Measurements from ENCODE around the gene SOX9.
"Not testable (repeated sequence)": the region's sequence is repeated elsewhere in the genome, so short reads cannot be mapped to it uniquely, and the experiment has no call there.

The SOX9 gene

DNA sequence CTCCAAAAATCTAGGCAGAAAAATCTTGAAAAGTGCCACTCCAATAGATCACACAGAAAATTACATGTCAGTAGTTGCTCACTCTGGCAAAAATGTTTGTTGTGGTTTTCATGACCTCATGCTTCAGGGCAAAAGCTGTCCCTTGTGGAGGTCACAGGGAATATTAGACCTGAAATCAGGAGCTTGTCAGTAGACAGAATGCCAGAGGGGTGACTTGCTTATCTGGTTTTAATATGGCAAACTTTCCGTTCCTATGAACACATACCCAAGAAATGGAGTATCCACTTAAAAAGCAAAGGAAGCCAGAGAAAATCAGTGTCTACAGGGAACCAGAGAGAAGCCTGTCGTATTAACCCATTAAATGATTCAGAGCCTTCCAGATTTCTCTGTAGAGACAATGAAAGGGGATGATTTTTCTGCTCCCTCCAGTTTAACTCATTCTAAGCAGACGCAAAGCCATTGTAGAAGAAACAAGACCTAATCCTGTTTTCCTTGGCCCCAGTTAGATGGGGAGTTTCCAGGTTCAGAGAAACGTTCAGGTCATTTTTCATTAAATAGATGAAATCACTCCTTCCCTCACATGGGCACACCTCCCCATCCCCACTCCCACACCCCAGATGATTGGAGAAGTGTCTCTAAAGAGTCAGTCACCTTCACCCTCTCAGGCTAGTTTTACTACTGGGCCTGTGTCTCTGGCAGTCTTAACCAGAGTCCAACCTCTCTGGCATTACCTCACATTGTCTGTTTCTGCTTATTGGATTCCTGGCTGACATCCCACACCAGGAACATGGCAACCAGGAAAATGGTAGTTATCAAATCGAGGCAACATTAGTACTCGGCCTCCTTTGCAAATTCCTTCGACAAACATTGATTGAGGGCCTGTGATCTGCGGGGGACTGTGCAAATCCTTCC lies 6.0 kb downstream of the SOX9 start:
- no peak for DNase-seq

DNA sequence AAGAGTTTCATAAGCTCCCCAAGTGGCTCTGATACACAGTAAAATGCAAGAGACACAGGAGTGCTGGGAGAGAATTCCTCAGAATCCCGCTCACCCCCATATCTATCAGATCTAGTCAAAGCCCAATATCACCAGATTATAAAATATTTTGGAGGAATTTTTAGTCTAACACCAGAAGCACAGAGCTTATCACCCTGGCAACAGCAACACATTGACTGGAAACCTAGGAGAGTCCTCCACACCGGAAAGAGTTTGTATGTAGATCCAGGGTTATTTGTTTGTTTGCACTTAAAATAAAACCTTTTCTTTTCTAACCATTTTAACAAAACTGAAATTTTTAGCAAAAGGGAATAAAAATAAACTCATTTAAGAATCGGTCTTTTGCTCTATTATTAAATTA lies 7.2 kb downstream of the SOX9 start:
- no peak for DNase-seq

DNA sequence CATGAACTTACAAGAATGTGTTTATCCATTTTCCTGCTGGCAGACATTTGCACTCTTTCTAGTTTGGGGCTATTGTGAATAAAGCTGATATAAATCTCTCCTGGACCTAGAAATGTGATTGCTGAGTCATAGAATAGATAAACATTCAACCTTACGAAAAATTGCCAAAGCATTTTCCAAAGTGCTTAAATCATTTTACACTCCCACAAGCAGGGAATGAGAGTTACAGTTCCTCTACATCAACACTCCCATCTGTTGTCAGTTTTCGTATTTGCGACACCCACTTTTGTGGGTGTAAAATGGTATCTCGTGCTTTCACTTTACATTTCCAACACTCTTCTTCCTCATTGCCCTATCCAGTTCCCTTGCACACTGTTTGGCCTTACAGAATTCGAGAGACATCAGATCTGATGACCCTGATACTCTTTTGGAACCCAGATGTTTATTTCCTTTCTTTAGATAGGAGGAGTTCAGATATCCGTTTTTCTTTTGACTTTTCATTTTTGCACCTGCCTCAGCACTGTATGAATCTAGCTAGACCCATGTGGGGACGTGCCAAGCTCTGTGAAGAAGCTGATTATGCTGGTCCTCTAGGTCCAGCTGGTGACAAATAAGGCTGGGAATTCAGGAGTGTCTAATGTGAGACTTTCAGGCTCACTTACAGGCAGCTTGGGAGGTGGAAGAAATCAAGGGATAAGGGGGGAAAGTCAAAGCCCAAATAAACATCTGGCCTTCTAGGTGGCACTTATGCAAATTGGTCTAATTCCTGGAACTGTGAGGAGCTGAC lies 14.0 kb downstream of the SOX9 start:
- DNase-seq, result no peak

DNA sequence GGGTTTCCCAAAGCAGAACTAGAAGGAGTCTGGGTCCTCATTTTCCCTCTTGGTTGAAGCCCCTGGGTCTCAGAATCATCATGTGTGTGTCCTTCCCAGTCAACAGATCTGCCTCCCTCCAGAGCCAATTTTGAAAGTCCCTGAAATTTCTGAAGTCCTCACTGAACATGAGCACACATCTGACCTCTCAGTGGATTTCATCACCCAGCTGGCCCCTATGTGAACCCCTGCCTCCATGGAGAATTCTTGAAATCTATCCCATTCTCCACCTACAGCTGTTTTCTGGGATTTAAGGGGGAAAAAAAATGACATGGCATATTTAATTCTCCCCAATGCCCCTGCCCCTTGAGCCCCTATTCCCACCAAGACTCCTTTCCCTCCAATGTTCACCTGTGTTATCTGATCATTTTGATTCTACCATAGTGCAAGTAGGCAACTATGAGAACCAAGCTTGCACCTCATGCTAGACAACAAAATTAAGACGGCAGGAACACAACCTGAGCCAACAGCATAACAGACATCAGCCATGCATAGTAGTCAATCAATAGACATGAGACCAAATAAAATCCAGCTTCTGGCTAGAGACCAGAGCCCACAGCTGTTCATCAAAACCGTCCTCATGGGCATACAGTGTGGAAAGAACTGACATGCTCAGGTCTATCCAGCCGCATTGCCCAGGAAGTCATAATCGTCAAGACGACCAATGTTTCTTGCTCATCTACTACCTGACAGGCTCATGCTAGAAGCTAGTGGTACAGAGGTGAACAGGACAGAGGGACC lies 14.9 kb downstream of the SOX9 start:
- DNase-seq, result no peak

DNA sequence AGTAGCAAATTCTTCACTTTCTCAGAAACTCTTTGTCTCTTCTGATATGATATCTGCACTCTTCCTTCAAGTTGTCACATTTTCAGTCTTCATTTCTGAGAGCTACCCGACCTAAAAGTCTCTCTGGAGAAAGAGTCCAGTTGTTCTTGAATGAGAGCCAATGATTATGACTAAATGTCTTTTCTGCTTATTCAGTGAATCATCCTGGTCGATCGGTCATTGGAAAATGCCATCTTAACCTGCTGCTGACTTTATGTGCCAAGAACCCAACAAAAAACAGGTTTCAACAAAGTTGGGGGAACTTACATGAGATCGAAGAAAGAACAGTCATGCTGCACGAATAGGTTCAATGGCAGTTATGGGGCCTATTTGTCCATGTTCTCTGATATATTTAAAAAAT lies 15.9 kb downstream of the SOX9 start:
- no peak for DNase-seq

DNA sequence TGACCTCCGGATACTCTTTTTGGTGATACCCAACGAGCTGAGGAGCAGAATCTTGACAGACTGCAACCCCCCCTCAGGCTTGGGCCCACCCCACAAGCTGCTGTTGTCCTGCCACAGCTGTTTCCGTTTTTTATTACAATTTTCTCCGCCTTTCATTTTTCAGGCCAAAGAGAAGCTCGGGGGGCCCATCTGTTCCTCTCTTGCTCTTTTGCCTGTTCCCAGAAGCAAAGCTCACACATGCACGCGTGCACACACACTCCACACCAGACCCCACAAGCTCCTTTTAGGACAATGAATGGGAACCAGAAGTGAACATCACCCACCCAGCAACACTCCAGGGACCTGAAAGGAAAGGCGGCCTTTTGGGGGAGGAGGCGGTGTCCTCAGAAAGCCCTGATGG lies 16.3 kb downstream of the SOX9 start:
- DNase-seq, result no peak

DNA sequence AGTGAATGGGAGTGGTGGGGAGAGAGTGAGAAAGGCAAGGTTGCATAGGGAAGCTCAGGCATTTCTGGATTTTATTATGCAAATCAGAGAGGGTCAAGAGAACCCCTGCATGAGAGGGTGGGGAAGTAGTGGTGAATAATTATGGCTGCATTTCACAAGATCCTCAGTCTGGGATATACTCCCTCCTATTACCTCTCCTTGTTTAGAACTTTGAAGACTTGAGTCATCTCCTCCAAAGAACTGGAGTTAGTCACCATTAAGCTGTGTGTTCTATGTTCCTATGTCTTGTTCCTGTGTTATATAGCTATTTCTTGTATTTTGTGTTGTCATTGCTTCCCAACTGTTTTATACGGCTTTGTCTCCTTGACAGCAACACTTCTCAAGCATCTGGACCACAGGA lies 18.4 kb downstream of the SOX9 start:
- no peak for DNase-seq

DNA sequence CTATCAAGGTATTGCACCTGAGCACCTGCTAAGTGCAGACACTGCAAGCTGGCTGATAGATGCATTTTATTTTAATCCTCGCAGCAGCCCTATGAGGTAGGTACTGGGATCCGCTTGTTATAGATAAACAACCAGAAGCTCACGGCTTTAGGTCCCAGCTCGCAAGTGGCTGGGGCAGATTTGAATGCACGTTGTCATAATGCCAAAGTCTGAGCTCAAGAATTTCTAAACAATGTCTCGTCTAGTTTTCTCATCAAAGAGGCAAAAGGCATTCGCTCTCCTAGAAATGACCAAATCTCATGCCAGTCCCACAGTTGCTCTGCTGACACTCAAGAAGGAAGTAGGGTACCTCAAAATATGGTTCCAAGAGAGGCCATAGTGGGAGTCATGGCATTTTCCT lies 20.5 kb downstream of the SOX9 start:
- DNase-seq, result no peak

DNA sequence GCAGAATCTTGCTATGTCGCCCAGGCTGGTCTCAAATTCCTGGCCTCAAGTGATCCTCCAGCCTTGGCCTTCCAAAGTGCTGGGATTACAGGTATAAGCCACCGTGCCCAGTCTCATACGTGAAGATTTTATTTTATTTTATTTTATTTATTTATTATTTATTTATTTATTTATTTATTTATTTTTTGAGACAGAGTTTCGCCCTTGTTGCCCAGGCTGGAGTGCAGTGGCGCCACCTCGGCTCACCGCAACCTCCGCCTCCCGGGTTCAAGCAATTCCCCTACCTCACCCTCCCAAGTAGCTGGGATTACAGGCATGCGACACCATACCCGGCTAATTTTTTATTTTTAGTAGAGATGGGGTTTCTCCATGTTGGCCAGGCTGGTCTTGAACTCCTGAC lies 21.3 kb downstream of the SOX9 start:
- not testable (repeated sequence) for DNase-seq

DNA sequence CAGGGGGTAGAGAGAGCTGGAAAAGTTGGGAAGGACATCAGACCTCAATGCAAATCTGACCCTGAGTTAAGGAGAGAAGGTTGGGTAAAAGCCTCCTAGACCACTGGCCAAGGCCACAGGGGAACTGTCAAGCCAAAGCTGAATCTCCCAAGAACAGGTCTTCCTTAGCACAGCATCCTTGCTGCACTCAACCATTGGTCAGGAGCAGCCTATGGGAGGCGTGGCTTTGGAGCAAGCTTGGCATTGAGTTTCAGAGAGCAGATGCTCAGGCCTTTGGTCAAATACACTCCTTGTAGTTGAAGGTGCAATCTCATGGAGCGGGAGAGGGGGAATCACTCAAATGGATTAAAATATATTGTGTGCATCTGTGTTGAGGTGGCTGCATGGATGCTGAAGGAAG lies 21.8 kb downstream of the SOX9 start:
- no peak for DNase-seq

DNA sequence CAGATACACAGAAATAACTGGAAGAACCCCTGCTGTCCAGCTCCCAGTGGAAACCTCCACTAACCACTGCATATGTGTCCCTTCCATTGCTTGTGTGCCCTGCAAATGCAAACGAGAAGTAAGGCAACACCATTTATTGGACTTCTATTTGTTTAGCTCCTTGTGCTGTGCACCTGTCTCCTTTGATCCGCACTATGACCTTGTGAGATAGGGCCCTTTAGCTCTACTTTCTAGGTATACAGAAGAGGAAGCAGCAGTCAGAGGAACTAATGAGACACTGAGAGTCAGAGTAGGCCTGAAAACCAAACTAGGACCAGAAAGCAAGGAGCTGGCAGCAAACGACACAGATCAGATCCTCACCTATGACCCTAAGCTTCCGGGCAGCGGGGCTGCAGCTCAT lies 22.4 kb downstream of the SOX9 start:
- no peak for DNase-seq

DNA sequence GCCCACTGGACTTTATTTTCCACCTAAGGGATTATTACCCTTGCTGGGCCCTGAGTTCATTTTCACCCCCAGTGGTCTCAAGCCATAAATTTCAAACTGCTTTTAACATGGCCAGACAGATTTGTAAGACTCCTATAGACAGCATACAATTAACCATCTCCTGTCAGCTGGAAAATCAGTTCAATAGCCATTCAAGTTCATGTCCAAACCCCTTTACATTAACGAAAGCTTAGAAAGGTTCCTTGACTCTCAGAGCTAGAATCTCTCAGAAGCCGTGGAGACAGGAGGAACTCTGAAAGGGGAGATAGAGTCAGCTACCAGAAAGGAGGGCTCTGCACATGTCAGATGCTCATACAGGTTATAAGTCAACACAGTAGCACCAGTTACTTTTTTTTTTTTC lies 23.3 kb downstream of the SOX9 start:
- no peak for DNase-seq

DNA sequence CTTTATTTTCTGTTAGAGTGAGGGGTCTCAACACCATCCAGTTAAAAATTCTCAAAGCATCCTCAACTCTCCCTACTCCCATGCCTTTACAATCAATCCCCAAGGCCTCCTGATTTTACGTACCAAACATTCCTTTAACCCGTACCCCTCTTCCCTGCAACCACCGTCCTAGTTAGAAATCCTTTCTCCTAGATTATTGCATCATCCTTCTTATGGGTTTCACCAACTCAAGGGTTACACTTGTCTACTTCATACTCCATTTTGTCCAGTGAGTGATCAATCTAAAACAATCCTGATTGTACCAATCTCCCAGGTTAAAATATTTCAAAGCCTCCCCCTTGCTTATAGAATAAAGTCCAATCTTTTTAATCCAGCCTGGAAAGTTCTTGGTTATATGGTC lies 24.7 kb downstream of the SOX9 start:
- no peak for DNase-seq

DNA sequence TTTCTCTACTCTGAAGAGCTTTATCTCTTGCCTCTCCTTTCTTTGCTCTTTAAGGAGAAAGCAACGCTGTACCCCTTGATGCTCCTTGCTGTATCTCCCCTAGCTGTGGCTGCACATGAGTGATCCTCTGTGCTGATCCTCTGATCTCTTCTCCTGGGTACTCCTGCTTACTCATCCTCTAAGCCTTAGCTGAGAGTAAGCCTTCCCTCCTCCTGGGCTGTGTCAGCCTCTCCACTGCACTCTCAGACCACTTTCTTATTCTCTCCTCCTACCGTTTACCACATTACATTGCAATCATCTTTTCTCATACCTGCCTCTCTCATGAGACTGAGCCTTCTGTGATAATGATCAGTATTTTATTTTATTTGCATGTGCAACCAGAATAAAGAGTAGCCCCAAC lies 25.1 kb downstream of the SOX9 start:
- DNase-seq, result no peak

DNA sequence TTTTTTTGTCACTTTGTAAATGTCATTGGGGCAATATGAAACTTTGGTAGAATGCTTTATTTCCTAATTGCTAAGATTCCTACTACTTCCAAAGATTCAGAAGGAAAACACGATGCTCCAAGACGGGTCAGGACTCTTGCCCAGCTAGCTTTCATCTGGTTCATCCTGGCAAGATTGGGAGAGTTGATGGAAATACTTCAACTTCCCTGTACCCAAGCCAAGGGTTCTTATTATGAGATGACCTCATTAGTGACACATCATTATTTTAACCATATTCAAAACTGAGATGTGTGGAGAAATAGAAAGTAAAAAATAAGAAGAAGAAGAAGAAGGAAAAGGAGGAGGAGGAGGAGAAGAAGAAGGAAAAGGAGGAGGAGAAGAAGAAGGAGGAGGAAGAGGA lies 25.6 kb downstream of the SOX9 start:
- no peak for DNase-seq

DNA sequence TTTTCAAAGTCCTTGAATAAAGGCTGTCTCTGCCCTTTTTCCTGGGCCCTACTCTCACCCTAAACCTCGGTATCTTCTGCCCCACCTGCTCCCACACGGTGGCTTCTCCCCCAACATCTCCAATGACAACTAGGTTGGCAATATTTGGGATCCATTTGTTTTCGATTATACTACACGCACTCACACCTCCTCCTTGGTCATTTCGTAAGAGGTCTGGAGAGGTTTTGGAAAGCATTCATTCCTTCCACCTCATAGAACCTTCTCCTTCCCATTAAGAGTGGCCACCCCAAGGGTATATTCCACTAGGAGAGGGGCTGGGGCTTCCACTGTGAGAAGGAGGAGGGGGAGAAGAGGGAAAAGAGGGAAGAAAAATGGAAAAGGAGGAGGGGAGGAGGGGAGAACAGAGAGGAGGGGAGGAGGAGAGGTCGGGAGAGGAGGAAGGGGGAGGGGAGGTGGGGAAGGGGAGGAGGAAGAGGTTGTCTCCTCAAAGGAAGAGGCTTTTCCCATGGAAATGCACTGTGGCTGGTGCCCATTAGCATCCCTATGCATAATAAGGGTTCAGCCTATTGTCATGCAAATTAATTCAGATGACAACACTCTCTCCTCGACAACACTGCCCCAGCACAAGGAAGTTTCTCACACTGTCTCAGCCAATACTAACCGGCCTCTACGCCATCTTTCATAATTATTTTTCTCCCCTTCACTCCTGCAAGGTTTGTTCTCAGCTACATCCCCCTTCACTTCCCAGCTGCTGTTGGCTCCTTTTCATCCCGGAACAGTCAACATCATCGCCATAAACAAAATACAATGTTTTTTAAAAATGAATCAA lies 30.0 kb downstream of the SOX9 start:
- DNase-seq, result no peak

DNA sequence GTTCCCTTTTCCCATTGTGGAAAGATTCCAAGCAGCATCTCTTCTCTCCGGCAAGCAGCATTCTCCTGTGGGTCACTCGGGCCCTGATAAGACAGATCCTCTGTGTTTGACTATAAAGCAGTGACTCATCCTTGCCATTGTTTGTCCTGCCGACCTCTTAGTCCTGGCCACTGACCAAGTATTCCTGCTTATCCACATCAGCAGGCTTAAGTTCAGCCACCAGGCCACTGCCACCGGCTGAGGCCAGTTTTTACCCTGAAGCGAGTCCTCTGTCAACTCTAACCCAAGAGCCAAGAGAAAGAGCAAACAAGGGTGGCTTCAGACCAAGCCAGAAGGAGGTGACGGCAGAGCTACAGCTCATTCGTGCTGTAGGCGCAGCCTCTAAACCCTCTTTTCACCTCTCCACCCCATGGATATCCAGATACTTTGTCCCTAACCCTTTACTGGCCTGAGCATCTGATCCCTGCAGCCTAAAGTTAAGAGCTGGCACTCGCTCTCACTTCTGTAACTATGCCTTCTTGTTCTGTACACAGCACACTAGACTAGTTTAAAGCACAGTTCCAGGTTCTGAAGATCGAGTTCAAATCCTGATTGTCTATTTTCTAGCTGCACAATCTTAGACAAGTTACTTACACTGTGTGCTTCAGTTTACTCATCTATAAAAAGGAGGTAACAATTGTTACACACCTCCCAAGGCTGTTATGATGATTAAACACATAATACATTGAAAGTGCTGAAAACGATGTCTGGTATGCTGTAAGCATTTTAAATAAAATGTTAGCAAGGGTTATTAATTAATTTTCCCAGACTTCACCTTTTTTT lies 31.0 kb downstream of the SOX9 start:
- no peak for DNase-seq

DNA sequence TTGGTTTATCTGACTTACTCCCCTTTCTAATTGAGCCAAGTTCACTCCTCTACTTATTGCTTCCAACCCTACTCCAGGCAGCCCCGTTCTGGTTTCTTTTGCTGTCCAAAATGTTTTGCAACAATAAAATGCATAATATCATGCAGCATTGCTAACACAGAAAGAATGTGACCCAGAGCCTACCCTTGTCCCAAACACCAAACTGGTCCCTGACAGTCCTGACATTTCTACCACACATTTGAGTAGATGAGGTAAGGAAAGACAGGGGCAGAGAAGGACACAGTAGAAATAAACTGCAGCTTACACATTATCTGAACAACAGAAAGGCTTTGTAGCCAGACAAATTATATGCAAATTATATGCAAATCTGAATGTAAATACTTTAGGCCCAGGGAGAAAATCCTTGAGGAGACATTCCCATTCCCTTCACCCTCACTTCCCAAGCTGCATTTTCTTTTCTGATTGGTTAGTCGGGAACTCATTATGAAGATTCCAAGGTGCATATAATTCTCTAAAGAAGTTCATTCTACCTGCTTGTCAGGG lies 31.6 kb downstream of the SOX9 start:
- no peak for DNase-seq

DNA sequence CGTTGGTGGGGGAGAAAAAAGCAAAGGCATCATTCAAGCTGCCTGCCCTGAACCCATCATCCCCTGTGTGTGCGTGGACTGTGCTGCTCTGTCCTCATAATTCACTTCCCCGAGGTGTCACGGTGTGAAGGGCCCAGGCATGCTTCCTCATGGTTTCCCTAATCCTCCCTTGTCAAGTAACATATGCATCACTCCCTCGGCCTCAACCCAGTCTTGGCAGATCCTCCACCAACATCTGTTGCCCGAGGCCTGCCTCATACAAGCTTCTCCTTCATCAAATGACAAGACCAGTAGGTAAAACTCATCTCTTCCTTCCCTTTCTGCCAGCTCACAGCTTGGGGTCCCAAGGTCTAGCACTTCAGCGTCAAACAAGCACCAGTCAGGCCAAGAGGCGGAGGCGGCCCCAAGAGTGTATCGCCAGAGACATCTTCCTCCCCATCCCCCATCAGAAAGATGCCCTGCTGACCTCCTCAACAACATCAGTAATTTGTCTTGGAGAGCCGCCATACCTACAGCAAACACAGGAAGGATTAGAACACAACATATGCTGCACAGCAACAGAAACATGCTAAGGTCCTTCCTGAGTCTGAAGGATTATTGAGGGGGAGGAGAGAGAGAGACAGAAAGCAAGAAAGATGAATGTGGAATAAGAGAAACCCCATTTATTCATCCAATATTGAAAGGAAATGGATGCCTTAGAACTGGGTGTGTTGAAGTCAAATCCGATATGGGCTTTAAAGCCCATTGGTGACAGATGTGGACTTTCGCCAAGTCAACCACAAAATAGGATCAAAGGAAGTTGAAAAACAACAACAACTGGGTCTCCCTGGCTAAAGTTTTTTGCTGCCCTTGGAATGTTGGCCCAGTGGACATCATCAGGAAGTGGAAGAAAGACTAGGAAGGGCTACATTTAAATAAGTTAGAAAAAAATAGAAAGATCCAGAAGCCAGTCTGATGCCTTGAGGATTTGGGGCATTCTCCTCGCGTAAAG lies 38.4 kb downstream of the SOX9 start:
- no peak for DNase-seq

DNA sequence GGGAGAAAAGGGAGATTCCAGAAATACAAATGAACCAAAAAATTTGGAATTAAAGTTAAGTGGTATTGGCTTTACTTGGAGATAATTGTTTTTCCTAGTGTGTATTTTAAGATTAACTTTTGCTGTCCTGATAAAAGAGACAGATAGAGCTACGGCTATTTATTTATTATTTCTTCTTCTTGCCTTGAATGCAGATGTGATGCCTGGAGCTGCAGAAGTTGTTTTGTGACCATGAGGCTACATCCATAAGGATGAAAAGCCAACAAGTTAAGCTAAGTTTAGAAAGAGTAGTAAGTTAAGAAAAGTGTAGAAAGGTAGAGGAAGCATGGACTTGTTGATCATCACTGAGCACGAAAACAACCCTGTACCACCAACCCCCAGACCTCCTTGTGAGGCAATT lies 41.7 kb downstream of the SOX9 start:
- no peak for DNase-seq
